Mononuclear cell (primary cell): Measurements from ENCODE around the gene LRP2. TPM values are rescaled to one million over a fixed set of nuclear protein-coding genes. Genes with fewer than 3 reads are reported as not detected.

Source experiments
- H3K27me3 ChIP-seq: 2 replicates; pipeline ENCODE4 v1.6.0; 2011; ENCODE audit warnings: low read length, control low read depth; ENCODE audit not compliant: insufficient read depth
- H3K4me1 ChIP-seq: 2 replicates; pipeline ENCODE4 v1.5.1; 2011; ENCODE audit warnings: mild to moderate bottlenecking, low read length, control low read depth; ENCODE audit not compliant: insufficient read depth
- H3K4me3 ChIP-seq: 2 replicates; pipeline ENCODE4 v1.5.1; 2011; ENCODE audit warnings: mild to moderate bottlenecking, low read length, moderate library complexity
- H3K9me3 ChIP-seq: 2 replicates; pipeline ENCODE4 v1.5.1; 2011; ENCODE audit warnings: low read depth, mild to moderate bottlenecking, control low read depth, low read length
- total RNA-seq: library from RNA; depleted of rRNA; stranded (reverse); fragments of >200 nt; gene quantifications from one replicate; pipeline ENCODE4 v1.2.3, GENCODE V29; 2012

The LRP2 gene
- total RNA-seq, 1 donor = not detected

- H3K4me1 ChIP-seq = no peaks in the 10 kb centered on the region
- no peak overlapping the region for H3K4me3 ChIP-seq
- no peaks in the 10 kb centered on the region for H3K27me3 ChIP-seq
These were observed 157.2 kb downstream of the LRP2 start for GRCh38 chr2:169205176-169205575.

GRCh38 chr2:169203952-169204351 is 158.4 kb downstream of the LRP2 start:
- Histone ChIP-seq H3K9me3 (no peaks in the 10 kb centered on the region), H3K27me3 (no peaks in the 10 kb centered on the region), H3K4me1 (no peaks in the 10 kb centered on the region), H3K4me3 (no peak overlapping the region)

More at GRCh38 chr2:169205176-169205575, 157.2 kb downstream of the LRP2 start:
- no peaks in the 10 kb centered on the region for H3K9me3 ChIP-seq

- Histone ChIP-seq H3K4me3 (no peak overlapping the region), H3K4me1 (no peaks in the 10 kb centered on the region), H3K9me3 (no peaks in the 10 kb centered on the region), H3K27me3 (no peaks in the 10 kb centered on the region)
These were observed 161.6 kb downstream of the LRP2 start for GRCh38 chr2:169200756-169201155.

- H3K4me3 ChIP-seq = no peak overlapping the region
- no peaks in the 10 kb centered on the region for H3K9me3 ChIP-seq
- H3K4me1 ChIP-seq = no peaks in the 10 kb centered on the region
- no peaks in the 10 kb centered on the region for H3K27me3 ChIP-seq
These were observed 168.7 kb downstream of the LRP2 start for GRCh38 chr2:169193618-169194017.

GRCh38 chr2:169190197-169190775 is 172.0 kb downstream of the LRP2 start:
- Histone ChIP-seq H3K4me3 (no peak overlapping the region), H3K4me1 (no peaks in the 10 kb centered on the region), H3K27me3 (no peaks in the 10 kb centered on the region), H3K9me3 (no peaks in the 10 kb centered on the region)

GRCh38 chr2:169189132-169189531 is 173.2 kb downstream of the LRP2 start:
- H3K27me3 ChIP-seq = no peaks in the 10 kb centered on the region
- no peaks in the 10 kb centered on the region for H3K4me1 ChIP-seq
- no peak overlapping the region for H3K4me3 ChIP-seq
- H3K9me3 ChIP-seq = no peaks in the 10 kb centered on the region

- no peaks in the 10 kb centered on the region for H3K4me1 ChIP-seq
- no peaks in the 10 kb centered on the region for H3K9me3 ChIP-seq
- no peaks in the 10 kb centered on the region for H3K27me3 ChIP-seq
- H3K4me3 ChIP-seq = no peak overlapping the region
These were observed 176.6 kb downstream of the LRP2 start for GRCh38 chr2:169185711-169186110.

GRCh38 chr2:169184074-169184473 is 178.3 kb downstream of the LRP2 start:
- H3K27me3 ChIP-seq = no peaks in the 10 kb centered on the region
- H3K4me3 ChIP-seq = no peak overlapping the region
- no peaks in the 10 kb centered on the region for H3K9me3 ChIP-seq
- H3K4me1 ChIP-seq = no peaks in the 10 kb centered on the region

GRCh38 chr2:169182573-169182972 is 179.8 kb downstream of the LRP2 start:
- no peaks in the 10 kb centered on the region for H3K4me1 ChIP-seq
- H3K27me3 ChIP-seq = no peaks in the 10 kb centered on the region
- H3K9me3 ChIP-seq = no peaks in the 10 kb centered on the region
- no peak overlapping the region for H3K4me3 ChIP-seq

GRCh38 chr2:169178804-169179390 is 183.4 kb downstream of the LRP2 start:
- Histone ChIP-seq H3K27me3 (no peaks in the 10 kb centered on the region), H3K4me1 (no peaks in the 10 kb centered on the region), H3K9me3 (no peaks in the 10 kb centered on the region), H3K4me3 (no peak overlapping the region)

GRCh38 chr2:169178364-169178763 is 184.0 kb downstream of the LRP2 start:
- no peak overlapping the region for H3K4me3 ChIP-seq
- no peaks in the 10 kb centered on the region for H3K9me3 ChIP-seq
- no peaks in the 10 kb centered on the region for H3K27me3 ChIP-seq
- no peaks in the 10 kb centered on the region for H3K4me1 ChIP-seq

GRCh38 chr2:169175112-169175511 is 187.2 kb downstream of the LRP2 start:
- H3K27me3 ChIP-seq = no peaks in the 10 kb centered on the region
- H3K9me3 ChIP-seq = no peaks in the 10 kb centered on the region
- H3K4me1 ChIP-seq = no peaks in the 10 kb centered on the region
- no peak overlapping the region for H3K4me3 ChIP-seq

- no peaks in the 10 kb centered on the region for H3K4me1 ChIP-seq
- no peaks in the 10 kb centered on the region for H3K27me3 ChIP-seq
- H3K4me3 ChIP-seq = no peak overlapping the region
- no peaks in the 10 kb centered on the region for H3K9me3 ChIP-seq
These were observed 188.5 kb downstream of the LRP2 start for GRCh38 chr2:169173876-169174275.

GRCh38 chr2:169172914-169173313 is 189.4 kb downstream of the LRP2 start:
- Histone ChIP-seq H3K4me1 (no peaks in the 10 kb centered on the region), H3K4me3 (no peak overlapping the region), H3K27me3 (no peaks in the 10 kb centered on the region), H3K9me3 (no peaks in the 10 kb centered on the region)

- no peak overlapping the region for H3K4me3 ChIP-seq
- no peaks in the 10 kb centered on the region for H3K27me3 ChIP-seq
- no peaks in the 10 kb centered on the region for H3K9me3 ChIP-seq
- H3K4me1 ChIP-seq = no peaks in the 10 kb centered on the region
These were observed 190.1 kb downstream of the LRP2 start for GRCh38 chr2:169172151-169172735.

GRCh38 chr2:169165791-169166190 is 196.5 kb downstream of the LRP2 start:
- Histone ChIP-seq H3K4me1 (no peaks in the 10 kb centered on the region), H3K4me3 (no peak overlapping the region), H3K9me3 (no peaks in the 10 kb centered on the region), H3K27me3 (no peaks in the 10 kb centered on the region)
